HG03460 (cell line): ENCODE measurements around the gene SIDT2.
"Not testable (repeated sequence)": the region's sequence is repeated elsewhere in the genome, so short reads cannot be mapped to it uniquely, and the experiment has no call there.

Source experiments
- ATAC-seq: cut with Tn5 transposase; IDR thresholded peaks from one replicate; pipeline ENCODE4 v1.9.1; 2021; ENCODE audit not compliant: unreplicated experiment

The SIDT2 gene

GRCh38 chr11:117201658-117202305 lies 23.2 kb downstream of the SIDT2 start:
- ATAC-seq = no peak

GRCh38 chr11:117202386-117203068 lies 24.0 kb downstream of the SIDT2 start:
- ATAC-seq = no peak

GRCh38 chr11:117203069-117203407 lies 24.5 kb downstream of the SIDT2 start:
- no peak for ATAC-seq

GRCh38 chr11:117204283-117205080 lies 25.9 kb downstream of the SIDT2 start:
- ATAC-seq = no peak

GRCh38 chr11:117205211-117205818 lies 26.8 kb downstream of the SIDT2 start:
- ATAC-seq = no peak

- ATAC-seq = not testable (repeated sequence)
Observed at GRCh38 chr11:117206111-117206510, 27.6 kb downstream of the SIDT2 start.

- ATAC-seq = not testable (repeated sequence)
Observed at GRCh38 chr11:117206859-117207258, 28.3 kb downstream of the SIDT2 start.

- not testable (repeated sequence) for ATAC-seq
Observed at GRCh38 chr11:117207481-117207880, 28.9 kb downstream of the SIDT2 start.

GRCh38 chr11:117208710-117209109 lies 30.2 kb downstream of the SIDT2 start:
- not testable (repeated sequence) for ATAC-seq

GRCh38 chr11:117209351-117210125 lies 31.0 kb downstream of the SIDT2 start:
- ATAC-seq = not testable (repeated sequence)

- no peak for ATAC-seq
Observed at GRCh38 chr11:117210620-117211019, 32.1 kb downstream of the SIDT2 start.

- ATAC-seq = no peak
Observed at GRCh38 chr11:117212697-117213355, 34.3 kb downstream of the SIDT2 start.

GRCh38 chr11:117214404-117215110 lies 36.0 kb downstream of the SIDT2 start:
- no peak for ATAC-seq

GRCh38 chr11:117217141-117218084 lies 38.9 kb downstream of the SIDT2 start:
- no peak for ATAC-seq

- no peak for ATAC-seq
Observed at GRCh38 chr11:117218133-117218915, 39.8 kb downstream of the SIDT2 start.

- no peak for ATAC-seq
Observed at GRCh38 chr11:117219001-117219400, 40.5 kb downstream of the SIDT2 start.

- ATAC-seq = no peak
Observed at GRCh38 chr11:117219455-117219854, 40.9 kb downstream of the SIDT2 start.

- ATAC-seq = no peak
Observed at GRCh38 chr11:117219995-117220394, 41.5 kb downstream of the SIDT2 start.
